Measurements from ENCODE around the gene PLD5.
"Not testable (repeated sequence)": the region's sequence is repeated elsewhere in the genome, so short reads cannot be mapped to it uniquely, and the experiment has no call there.

The PLD5 gene

DNA sequence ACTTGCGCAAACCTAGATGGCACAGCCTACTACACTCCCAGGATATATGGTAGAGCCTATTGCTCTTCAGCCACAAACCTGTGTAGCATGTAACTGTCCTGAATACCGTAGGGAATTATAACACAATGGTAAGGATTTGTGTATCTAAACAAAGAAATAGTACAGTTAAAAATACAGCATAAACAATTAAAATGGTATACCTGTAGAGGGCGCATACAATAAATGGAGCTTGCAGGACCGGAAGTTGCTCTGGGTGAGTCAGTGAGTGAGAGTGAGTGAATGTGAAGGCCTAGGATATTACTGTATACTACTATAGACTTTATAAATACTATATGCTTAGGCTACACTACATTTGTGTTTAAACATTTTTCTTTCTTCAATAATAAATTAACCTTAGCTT, 99.3 kb downstream of the PLD5 start:
- no peak for DNase-seq (ENCODE audit: low spot score)

DNA sequence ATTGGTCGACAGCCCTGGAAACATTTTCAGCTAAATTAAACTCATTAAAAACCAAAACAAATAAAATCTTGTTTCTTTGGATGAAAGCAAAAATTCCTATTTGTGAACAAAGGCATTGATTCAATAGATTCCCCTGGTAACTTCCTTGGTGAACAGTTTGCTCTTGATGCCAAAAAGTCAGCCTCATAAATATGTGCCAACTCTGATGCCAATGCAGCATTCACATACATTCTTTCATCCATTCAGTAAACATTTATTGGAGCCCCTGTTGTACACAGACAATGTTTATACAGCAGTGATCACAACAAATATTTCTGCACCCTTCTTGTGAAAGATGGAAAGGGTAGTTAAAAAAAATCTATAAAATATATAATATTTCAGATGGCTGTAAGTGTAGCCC, 107.8 kb downstream of the PLD5 start:
- DNase-seq (ENCODE audit: low spot score) = no peak

DNA sequence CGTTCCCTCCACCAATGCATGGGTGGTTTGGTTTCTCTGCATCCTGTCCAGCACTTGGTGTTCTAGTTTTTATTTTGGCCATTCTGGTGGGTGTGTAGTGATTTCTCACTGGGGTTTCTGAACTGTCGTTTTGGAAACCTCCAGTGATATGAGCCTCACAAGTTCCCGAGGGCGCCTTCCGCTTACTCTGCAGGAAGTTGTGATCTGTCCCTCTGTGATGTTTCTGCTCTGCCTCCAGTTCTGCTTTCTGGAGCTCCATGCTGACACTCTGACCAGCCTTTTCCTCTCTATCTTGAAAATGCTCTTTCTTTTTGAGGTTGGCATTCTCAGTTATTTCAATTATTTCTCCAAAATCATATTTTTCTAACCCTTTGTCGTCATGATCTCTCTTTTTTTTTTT, 111.6 kb downstream of the PLD5 start:
- no peak for DNase-seq (ENCODE audit: low spot score)

DNA sequence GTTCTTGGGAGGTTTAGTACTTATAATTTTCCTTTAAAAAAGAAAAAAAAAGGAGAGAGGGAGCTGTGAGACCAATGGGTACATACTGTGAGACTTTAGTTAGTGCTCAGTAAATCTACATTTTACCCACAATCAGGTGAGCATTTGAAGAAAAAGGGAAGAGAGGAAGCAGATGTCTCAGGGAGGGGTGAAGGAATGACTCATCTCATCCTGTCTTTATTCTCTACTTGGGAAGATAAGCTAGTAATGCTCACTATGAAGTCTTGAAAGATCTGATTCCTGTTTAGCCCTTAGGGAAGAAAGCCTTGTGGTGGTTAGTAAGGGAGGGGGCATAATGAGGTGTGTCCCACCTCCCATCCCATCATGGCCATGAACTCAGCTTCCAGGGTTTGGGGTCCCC, 112.6 kb downstream of the PLD5 start:
- DNase-seq (ENCODE audit: low spot score) = no peak

DNA sequence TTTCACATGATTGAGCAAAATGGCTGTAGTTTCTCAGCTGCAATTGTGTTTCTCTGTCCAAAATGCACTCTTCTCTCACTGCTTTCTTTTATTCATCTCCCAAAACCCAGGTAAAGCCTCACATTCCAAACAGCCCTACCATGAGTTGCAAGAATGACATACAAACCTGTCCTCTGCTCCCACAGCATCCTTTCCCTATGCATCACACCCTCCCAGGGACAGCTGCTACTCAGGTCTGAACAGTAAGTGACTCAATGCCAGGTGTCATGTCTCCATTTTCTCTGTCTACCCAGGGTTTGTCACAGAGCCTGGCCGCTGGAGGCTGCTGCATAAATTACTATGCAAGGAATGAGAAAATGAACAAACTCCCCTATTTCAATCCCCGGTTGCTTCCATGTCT, 118.5 kb downstream of the PLD5 start:
- DNase-seq (ENCODE audit: low spot score) = no peak

DNA sequence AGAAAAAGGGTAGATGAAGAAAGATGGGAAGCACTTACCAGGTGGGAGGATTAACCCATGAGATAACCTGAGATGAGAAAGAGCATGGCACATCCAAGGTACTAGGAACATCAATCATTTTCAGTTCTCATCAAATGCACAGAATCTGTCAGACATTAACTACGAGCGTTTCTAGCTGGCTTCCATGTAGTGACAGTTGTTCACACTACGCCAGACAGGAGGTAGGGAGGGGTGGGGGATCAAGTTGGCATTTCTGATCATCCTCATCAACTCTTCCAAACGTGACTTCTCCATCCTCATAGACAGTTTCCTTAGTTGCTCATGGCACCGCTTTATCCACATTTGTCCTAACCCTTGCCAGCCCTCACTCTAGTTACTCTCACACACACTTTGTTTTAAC, 120.2 kb downstream of the PLD5 start:
- no peak for DNase-seq (ENCODE audit: low spot score)

DNA sequence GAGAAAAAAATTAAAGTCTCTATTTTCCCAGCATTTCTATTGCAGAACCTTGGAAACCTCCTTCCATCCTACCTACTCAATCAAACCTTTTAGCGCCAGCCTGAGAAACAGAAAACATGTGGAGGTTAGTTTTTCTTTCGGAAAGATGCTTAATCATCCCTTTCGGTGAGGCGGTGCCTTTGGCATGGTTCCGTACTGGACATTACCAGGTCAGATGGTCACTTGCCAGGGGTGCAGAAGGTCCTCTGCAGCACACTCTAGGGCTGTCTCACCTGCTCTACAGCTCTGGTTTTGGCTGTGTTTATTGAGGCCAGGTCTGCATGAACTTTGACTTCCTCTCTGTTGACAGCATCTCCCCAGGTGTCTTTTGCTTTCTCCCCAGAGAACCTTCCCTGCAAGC, 121.5 kb downstream of the PLD5 start:
- DNase-seq (ENCODE audit: low spot score) = no peak

DNA sequence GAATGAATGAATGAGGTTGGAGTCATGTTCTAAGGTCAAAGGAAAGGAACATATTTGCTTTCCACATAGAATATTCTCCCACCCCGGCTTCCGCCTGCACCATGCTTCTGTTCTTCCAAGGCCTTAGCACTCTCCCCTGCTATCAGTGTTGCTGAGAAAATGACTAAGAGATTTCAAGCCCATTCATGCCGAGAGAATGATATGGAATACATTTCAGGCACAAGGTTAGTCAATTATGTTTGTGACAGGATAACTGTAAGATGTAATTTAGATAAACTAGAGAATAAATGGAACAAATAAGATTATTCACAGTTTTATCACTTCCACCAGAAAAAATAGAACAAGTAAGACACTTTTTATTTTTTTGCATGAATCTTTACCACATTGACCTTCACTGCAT, 122.6 kb downstream of the PLD5 start:
- no peak for DNase-seq (ENCODE audit: low spot score)

DNA sequence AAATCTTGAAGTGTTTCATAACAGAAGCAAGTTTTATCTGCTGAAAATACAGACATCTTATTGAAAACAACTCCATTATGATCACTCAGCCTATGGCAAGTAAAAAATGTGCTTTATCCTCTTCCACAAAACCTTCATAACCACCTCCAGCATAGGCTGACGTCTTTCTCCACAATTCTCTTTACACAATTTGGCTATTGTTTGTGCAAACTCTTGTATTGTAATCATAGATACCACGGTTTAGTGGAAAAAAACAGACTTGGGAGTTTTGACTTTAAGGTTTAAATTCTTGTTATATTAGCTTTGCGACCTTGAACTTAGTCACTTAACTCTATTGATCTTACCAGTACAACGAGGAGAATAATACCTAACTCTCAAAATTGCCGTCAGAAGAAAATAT, 126.1 kb downstream of the PLD5 start:
- no peak for DNase-seq (ENCODE audit: low spot score)

DNA sequence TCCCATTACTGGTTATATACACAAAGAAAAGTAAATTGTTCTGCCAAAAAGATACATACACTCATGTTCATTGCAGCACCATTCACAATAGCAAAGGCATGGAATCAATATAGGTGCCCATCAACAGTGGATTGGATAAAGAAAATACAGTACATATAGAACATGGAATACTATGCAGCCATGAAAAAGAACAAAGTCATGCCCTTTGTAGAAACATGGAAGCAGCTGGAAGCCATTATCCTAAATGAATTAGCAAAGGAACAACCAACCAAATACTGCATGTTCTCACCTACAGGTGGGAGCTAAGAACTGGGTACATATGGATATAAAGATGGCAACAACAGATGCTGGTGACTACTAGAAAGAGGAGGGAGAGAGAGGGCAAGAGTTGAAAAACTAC, 132.6 kb downstream of the PLD5 start:
- no peak for DNase-seq (ENCODE audit: low spot score)

DNA sequence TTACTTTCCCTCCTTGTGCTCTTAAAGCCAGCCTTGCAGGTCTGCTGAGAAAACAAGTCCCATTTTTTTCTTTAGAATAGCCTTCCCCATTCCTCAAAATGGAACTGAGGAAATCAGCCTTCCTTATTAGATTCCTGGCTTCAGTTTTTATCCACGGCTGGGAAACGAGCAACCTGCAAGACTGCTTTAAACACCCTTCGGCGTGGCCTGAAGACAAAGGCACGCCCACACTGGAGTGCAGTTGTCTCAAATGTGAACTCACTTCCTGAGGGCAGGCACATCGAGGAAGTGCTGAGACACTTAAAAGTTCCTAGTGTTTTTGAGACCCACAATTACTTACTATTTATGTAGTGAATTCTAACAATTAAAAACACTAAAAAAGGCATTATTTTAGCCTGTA, 148.4 kb downstream of the PLD5 start:
- DNase-seq (ENCODE audit: low spot score) = not testable (repeated sequence)

DNA sequence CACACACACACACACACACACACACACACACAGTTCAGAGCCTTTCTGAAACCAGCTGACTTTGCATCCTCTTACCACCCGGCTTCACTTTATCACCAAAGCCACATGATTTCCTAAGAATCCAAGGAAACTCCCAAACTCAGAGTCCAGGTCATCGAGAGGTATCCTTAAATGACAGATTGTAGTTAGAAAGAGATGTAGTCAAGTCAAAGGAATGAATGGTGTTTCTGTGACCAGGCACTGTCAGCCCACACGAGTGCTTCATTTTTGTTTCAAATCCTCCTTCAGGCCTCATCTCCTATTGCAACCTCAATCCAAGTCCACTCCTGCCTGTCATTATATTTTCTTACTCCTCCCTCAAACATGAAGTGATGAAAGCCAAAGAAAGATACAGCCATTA, 174.1 kb downstream of the PLD5 start:
- DNase-seq (ENCODE audit: low spot score) = not testable (repeated sequence)

DNA sequence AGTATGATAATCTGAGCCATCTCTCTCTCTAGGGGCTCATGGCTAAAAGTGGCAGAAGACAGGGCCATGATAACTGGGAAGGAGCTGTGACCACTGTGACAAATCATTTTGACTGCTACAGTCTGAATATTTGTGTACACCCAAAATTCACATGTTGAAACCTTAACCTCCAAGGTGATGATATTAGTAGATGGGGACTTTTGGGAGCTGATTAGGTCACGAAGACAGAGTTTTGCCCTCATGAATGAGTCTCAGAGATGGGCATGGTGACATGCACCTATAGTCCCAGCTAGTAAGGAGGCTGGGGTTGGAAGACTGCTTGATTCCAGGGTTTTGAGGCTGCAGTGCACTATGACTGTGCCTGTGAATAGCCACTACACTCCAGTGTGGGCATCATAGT, 174.9 kb downstream of the PLD5 start:
- no peak for DNase-seq (ENCODE audit: low spot score)

DNA sequence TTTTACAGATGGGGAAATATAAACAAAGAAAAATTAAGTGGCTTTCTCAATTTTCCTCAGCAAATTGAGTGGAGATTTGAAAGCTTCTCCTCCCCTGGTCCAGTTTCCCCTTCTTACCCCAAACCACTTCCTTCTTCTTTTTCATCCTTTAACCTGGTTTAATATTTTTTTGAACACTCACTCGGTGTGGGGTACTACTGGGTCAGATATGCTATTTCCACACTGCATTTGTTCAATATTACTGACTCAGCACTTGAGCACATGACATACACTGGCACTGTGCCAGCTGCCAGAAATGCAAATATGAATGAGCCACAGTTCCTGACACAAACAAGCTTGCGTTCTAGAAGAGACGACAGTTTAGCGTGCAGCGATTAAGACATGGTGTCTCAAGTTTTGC, 193.6 kb downstream of the PLD5 start:
- DNase-seq (ENCODE audit: low spot score) = not testable (repeated sequence)

DNA sequence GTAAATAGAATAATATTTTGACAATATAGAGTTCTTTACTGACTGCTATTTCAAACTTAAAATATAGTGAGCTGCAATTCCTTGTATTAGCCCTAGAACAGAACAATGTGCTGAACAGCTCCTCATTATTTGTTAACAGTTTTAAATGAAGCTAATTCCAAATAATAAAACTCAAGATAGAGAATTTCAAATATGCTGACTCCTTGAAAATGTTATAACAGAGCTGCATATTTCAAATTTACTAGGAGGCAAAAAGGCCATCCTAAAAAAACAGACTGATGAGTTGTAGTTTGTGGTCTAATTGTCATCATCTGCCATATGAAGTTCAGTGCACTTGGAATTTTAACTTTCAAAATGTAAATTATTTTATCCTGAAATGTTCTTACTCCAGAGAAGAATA, 197.1 kb downstream of the PLD5 start:
- DNase-seq (ENCODE audit: low spot score) = not testable (repeated sequence)

DNA sequence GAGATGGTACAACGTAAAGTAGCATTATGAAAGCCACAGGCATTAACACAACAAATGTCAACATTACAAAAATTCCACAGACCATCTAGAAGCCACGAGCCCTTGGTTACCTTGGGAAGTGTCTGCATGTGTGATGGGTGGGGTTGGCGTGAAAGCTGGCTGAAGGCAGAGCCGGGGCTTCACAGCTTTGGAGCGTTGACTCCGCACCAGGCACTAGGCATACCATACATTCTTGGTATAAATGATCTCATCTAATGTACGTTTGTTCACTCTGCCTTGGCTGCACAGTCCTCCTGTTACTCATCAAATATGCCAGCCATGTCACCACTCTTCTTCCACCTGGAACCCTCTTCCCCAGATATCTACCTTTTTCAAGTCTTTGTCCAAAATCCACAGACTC, 202.5 kb downstream of the PLD5 start:
- DNase-seq (ENCODE audit: low spot score) = not testable (repeated sequence)

DNA sequence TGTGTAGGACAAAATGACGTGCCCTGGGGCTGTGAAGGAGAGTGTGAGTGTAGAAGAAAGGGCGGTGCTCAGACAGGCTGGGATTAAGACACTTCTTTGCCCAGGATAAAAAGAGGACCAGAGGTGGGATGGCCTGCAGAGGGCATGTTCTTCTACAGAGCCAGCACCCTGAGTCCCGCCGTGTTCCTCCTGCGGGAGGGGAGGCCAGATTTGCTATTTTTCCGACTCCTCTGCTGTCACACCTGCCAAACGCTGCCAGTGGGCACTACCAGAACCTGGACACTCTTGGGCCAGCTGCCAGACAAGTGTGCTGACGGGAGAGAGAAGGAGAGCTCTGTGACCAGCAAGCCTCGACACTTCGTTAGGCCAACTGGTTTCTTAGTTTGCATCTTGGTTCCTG, 206.4 kb downstream of the PLD5 start:
- no peak for DNase-seq (ENCODE audit: low spot score)

DNA sequence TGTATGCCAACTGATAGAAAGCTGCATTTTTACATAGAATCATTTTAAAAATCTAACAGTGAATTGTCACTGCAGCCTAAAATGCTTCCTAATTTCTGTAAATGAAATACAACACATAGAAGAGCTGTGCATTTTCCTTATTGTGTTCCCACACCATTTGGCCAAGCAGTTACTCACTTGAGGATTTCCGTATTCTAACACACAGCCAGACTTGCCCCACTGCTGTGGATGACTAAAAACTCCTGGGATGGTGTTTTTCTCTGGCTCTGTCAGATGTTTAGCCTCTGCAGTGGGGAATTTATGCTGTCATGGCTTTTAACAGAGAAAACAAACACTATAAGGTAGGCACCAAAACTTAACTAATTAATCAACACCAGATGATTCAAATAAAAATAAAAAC, 209.6 kb downstream of the PLD5 start:
- not testable (repeated sequence) for DNase-seq (ENCODE audit: low spot score)

DNA sequence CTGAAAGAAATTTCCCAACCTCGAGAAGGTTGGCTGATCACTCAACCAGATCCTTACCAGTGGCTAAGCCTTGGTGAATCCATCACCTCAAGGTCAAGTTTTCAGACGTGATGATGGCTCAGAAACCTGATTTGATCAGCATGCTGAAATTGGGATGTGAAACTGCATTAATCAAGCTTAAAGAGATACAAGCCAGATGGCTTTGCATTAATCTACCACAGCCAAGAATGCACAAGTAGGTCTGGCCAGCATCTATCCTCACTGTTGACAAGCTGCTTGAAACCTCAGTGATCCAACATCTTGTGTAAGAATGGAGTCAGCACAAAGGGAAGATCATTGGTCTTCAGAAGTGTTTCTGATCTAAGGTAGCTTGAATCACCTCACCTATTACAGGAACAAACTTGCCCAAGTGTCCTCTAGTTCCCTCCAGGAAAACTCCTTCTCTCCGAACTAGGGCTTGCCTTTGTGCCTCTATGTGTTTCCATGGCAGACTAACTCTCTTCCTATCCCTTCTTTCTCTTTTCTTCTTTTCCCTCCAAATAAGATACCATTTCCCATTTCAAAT, 210.3 kb downstream of the PLD5 start:
- DNase-seq (ENCODE audit: low spot score) = not testable (repeated sequence)

DNA sequence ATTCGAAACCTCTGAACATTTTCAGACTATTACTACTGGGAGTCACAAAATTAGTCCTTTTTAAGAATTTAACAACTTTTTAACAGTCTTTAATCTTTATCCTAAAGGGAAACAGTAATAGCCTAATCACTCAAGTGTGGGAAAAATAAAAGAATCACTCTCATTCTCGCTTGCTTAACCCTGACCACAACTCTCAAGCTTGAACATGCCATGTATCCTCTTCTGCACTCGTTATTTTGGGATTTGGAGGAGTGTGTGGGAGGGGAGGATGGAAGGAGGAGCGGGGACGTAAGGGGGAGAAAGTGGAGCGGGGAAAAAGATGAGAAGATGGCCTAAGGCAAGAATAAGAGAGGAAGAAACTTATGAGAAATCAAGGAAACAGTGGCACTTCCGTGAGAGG, 215.8 kb downstream of the PLD5 start:
- DNase-seq (ENCODE audit: low spot score) = not testable (repeated sequence)

DNA sequence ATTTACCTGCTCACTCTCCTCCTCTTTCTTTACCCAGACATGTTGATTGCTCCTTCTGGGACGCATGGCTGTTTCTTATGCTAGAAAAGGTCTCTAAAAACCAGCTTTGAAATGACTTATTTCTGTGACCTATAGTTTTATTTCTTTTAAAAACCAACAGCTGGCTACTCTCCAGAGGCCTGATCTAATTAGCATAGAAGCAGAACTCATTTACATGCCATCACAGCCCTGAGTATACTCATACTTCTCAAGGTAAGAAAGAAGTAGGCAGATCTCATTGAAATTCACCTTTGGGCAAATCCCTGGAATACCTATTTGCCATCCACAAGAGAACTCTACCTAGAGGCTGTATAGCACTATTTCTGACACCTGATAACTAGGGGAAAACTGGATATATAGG, 230.7 kb downstream of the PLD5 start:
- DNase-seq (ENCODE audit: low spot score) = not testable (repeated sequence)

DNA sequence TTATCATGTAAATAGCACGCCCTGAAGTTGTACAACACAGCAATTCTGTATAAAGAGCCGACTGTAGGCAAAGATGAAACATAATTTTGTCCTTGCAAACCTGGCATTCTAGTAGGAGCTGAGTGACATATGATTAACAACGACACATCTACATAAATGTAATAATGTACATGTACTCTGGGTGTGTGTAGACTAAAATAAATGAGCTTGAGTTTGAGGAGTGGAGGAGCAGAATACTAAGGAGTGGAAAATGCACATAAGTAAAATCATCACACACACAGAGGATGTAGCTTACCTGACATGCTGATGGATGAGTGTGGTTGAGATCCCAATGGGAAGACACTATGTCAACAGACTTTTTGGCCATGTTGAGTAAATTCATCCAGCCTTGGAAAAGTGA, 236.4 kb downstream of the PLD5 start:
- DNase-seq (ENCODE audit: low spot score) = not testable (repeated sequence)

DNA sequence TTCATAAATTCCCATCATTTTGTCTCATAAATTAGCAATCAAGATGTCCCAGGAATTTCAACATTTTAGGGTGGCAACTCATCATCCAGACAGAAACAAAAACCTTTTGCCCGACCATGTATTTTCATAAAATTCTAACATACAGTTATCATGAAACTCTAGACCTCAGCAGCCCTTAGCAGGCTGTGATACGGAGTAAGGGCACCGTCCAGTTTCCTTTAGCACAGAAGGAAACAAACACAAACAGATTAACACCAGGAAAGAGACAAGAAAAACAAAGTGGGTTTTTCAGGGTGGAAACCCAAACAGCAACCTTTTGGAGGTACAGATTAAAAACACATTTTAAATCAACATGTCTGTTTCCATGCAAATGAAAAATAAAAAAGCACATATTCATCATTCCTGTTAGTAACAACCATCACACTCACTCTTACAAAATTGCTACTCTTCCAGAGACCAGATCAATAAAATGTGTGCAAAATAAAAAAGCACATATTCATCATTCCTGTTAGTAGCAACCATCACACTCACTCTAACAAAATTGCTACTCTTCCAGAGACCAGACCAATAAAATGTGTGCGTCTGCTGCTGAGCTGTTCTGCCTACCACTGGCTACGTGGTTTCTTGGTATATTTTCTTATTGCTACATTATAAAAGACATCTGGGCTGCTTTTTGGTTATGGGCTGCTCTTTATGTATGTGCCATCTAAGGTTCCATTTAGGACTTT, 241.6 kb downstream of the PLD5 start:
- not testable (repeated sequence) for DNase-seq (ENCODE audit: low spot score)

DNA sequence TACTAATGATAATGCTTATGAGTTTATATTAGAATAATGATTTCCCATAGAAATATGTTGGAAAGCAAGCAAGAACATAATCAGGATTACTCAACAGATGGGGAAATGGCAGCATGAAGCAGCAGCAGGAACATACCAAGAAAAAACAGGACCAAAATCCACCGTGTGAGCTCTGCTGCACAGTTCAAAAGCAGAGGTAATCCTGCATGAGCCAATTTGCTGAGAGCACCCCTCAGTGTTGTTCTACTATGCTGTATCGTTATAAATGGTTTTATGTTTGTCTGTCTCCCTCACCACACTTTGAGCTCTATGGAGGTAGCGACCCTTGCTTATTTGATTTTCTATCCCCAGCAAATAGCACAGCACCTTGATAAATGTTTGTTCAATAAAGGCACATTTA, 246.1 kb downstream of the PLD5 start:
- not testable (repeated sequence) for DNase-seq (ENCODE audit: low spot score)

Data from D341Med (cell line).